Measurements from ENCODE around the gene PITPNM3. TPM values are rescaled to one million over a fixed set of nuclear protein-coding genes. Genes with fewer than 3 reads are reported as not detected.

The PITPNM3 gene
- total RNA-seq, 4 donors from 2014 or later, result 23.3 to 87.7 (median 47.8) TPM

GRCh38 chr17:6510321-6510977, 45.9 kb downstream of the PITPNM3 start:
- Histone ChIP-seq H3K4me3 (no peak overlapping the region), H3K36me3 (no peaks in the 10 kb centered on the region), H3K27me3 (no peaks in the 10 kb centered on the region), H3K4me1 (peaks cover 0 to 44% (median 6%) of the 10 kb centered on the region in 3 donors), H3K27ac (no peak overlapping the region), H3K9me3 (no peaks in the 10 kb centered on the region)
- TF ChIP-seq POLR2AphosphoS5 (IDR thresholded peaks at IDR 0.05) (no peak), POLR2A (IDR thresholded peaks at IDR 0.05) (no peak), EP300 (IDR thresholded peaks at IDR 0.05) (no peak), CTCF (IDR thresholded peaks at IDR 0.05) (no peak)
- no peak for ATAC-seq
- WGBS, 2 donors (ENCODE audit: low coverage in 1 of 2), result 78 to 86% methylated on average over 4 to 9 of the region's 9 CpGs

- peaks cover 0 to 48% (median 6%) of the 10 kb centered on the region in 3 donors for H3K4me1 ChIP-seq
- no peak overlapping the region for H3K4me3 ChIP-seq
- H3K27ac ChIP-seq, result peak overlapping the region in 2 of 4 donors; percentile 75 to 81
- H3K27me3 ChIP-seq, result no peaks in the 10 kb centered on the region
- no peak for TF ChIP-seq POLR2AphosphoS5 (IDR thresholded peaks at IDR 0.05)
- no peak for TF ChIP-seq EP300 (IDR thresholded peaks at IDR 0.05)
- TF ChIP-seq CTCF (IDR thresholded peaks at IDR 0.05), result no peak
- TF ChIP-seq POLR2A (IDR thresholded peaks at IDR 0.05), result no peak
- ATAC-seq, result no peak
- WGBS, 2 donors (ENCODE audit: low coverage in 1 of 2), result 85 to 90% methylated on average over 4 of the region's 4 CpGs
- H3K36me3 ChIP-seq, result no peaks in the 10 kb centered on the region
- H3K9me3 ChIP-seq, result no peaks in the 10 kb centered on the region
Measured at GRCh38 chr17:6509921-6510320, 46.4 kb downstream of the PITPNM3 start.

GRCh38 chr17:6509031-6509771, 47.2 kb downstream of the PITPNM3 start:
- TF ChIP-seq CTCF (IDR thresholded peaks at IDR 0.05) (no peak), EP300 (IDR thresholded peaks at IDR 0.05) (no peak), POLR2AphosphoS5 (IDR thresholded peaks at IDR 0.05) (no peak), POLR2A (IDR thresholded peaks at IDR 0.05) (no peak)
- no peaks in the 10 kb centered on the region for H3K36me3 ChIP-seq
- no peak for ATAC-seq
- H3K27me3 ChIP-seq, result no peaks in the 10 kb centered on the region
- H3K27ac ChIP-seq, result peak overlapping the region in 2 of 4 donors; percentile 75 to 81
- no peak overlapping the region for H3K4me3 ChIP-seq
- WGBS, 2 donors (ENCODE audit: low coverage in 1 of 2), result 85 to 100% methylated on average over 1 to 11 of the region's 11 CpGs
- peaks cover 0 to 48% (median 6%) of the 10 kb centered on the region in 3 donors for H3K4me1 ChIP-seq
- H3K9me3 ChIP-seq, result no peaks in the 10 kb centered on the region

- 20 to 40% methylated on average over 1 to 2 of the region's 15 CpGs for WGBS, 2 donors (ENCODE audit: low coverage in 1 of 2)
- Histone ChIP-seq H3K4me3 (no peak overlapping the region), H3K4me1 (peaks cover 0 to 48% (median 6%) of the 10 kb centered on the region in 3 donors), H3K27ac (peak overlapping the region in 3 of 4 donors; percentile 75 to 81 (median 81)), H3K9me3 (no peaks in the 10 kb centered on the region), H3K27me3 (no peaks in the 10 kb centered on the region), H3K36me3 (peaks cover 0 to 3% of the 10 kb centered on the region in 2 donors)
- no peak for ATAC-seq
- no peak for TF ChIP-seq CTCF (IDR thresholded peaks at IDR 0.05)
- no peak for TF ChIP-seq POLR2AphosphoS5 (IDR thresholded peaks at IDR 0.05)
- no peak for TF ChIP-seq EP300 (IDR thresholded peaks at IDR 0.05)
- TF ChIP-seq POLR2A (IDR thresholded peaks at IDR 0.05), result no peak
Measured at GRCh38 chr17:6508519-6509030, 47.8 kb downstream of the PITPNM3 start.

All from gastroesophageal sphincter (tissue), 4 donors.